Measurements from ENCODE around the gene RUNX1. TPM values are rescaled to one million over a fixed set of nuclear protein-coding genes. Genes with fewer than 3 reads are reported as not detected.

Gene RUNX1
- total RNA-seq, 3 donors from 2014 or later = 24.8 to 165 (median 127) TPM

DNA sequence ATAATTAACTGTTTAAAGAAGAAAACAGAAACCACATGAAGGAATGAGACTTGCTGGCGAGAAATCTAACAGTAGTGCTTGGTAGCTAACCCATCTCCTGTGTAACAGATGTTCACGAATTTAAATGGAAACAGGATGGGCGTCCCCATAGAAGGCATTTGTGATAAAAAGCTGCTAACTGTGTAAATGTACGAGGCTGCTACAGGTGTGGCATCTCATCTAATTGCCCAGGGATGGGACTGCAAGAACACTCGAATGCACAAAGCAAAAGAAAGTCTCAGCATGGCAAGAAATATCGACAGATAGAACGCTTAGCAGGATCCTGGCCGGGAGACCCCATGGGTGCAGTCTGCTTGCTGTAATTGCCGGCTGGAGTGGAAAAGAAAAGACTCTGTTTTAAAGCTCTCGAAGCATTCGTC lies 112.7 kb downstream of the RUNX1 start:
- intact Hi-C loops (cut with DNase I; ENCODE audit: low total_unique reads) = no loop called here
- Histone ChIP-seq H3K27ac (no peak overlapping the region), H3K4me1 (no peaks in the 10 kb centered on the region), H3K4me3 (no peak overlapping the region), H3K9me3 (no peaks in the 10 kb centered on the region), H3K36me3 (no peaks in the 10 kb centered on the region), H3K27me3 (no peaks in the 10 kb centered on the region)
- DNase-seq (ENCODE audit: low spot score in 2 of 2) = no peak
- TF ChIP-seq POLR2AphosphoS5 (IDR thresholded peaks at IDR 0.05) (no peak), POLR2A (IDR thresholded peaks at IDR 0.05) (no peak)
- TF ChIP-seq, protein P1, sequence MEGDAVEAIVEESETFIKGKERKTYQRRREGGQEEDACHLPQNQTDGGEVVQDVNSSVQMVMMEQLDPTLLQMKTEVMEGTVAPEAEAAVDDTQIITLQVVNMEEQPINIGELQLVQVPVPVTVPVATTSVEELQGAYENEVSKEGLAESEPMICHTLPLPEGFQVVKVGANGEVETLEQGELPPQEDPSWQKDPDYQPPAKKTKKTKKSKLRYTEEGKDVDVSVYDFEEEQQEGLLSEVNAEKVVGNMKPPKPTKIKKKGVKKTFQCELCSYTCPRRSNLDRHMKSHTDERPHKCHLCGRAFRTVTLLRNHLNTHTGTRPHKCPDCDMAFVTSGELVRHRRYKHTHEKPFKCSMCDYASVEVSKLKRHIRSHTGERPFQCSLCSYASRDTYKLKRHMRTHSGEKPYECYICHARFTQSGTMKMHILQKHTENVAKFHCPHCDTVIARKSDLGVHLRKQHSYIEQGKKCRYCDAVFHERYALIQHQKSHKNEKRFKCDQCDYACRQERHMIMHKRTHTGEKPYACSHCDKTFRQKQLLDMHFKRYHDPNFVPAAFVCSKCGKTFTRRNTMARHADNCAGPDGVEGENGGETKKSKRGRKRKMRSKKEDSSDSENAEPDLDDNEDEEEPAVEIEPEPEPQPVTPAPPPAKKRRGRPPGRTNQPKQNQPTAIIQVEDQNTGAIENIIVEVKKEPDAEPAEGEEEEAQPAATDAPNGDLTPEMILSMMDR (IDR thresholded peaks at IDR 0.05) = no peak

DNA sequence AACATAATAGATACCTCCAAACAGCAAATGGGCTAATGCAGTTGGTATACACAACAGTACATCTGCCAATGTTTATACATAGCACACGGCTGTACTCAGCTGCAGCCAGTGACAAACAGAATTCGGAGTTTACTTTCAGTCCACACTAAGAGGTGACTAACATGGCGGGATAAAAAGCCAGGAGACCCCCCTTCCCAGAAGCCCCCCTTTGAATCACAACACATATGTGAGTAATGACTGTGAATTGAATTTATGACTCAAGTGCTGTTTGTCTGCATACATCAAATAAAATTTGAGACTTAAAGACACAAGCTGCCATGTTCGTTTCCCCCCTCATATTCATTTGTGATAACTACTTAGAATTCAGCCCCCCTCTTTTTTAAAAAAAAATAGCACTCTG lies 113.2 kb downstream of the RUNX1 start:
- no peak for DNase-seq (ENCODE audit: low spot score in 2 of 2)
- H3K4me3 ChIP-seq = no peak overlapping the region
- no peaks in the 10 kb centered on the region for H3K4me1 ChIP-seq
- TF ChIP-seq POLR2AphosphoS5 (IDR thresholded peaks at IDR 0.05) = no peak
- no peak for TF ChIP-seq POLR2A (IDR thresholded peaks at IDR 0.05)
- TF ChIP-seq, protein P1 (IDR thresholded peaks at IDR 0.05) = no peak
- H3K27me3 ChIP-seq = no peaks in the 10 kb centered on the region
- intact Hi-C loops (cut with DNase I; ENCODE audit: low total_unique reads) = no loop called here
- no peaks in the 10 kb centered on the region for H3K36me3 ChIP-seq
- H3K27ac ChIP-seq = no peak overlapping the region
- H3K9me3 ChIP-seq = no peaks in the 10 kb centered on the region

DNA sequence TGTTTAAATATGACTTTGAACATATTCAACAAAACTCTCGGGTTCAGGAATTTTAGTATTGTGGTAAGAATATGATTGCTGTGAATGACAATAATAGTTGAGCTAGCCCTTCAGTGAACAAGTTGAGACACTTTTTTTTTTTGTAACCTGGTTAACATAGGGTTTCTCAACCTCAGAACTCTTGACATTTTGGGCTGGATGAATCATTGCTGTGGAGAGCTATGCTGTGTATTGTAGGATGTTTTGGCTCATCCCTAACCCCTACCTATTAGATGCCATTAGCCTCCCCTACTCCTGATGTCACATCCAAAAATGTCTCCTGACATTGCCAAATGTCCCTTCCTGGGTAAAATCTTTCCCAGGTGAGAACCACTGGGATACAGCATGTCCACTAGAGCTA lies 113.7 kb downstream of the RUNX1 start:
- Histone ChIP-seq H3K36me3 (no peaks in the 10 kb centered on the region), H3K27me3 (no peaks in the 10 kb centered on the region), H3K4me1 (no peaks in the 10 kb centered on the region), H3K27ac (no peak overlapping the region), H3K9me3 (no peaks in the 10 kb centered on the region), H3K4me3 (no peak overlapping the region)
- TF ChIP-seq, protein P1 (IDR thresholded peaks at IDR 0.05) = no peak
- TF ChIP-seq POLR2AphosphoS5 (IDR thresholded peaks at IDR 0.05) = no peak
- no peak for TF ChIP-seq POLR2A (IDR thresholded peaks at IDR 0.05)
- intact Hi-C loops (cut with DNase I; ENCODE audit: low total_unique reads) = no loop called here
- no peak for DNase-seq (ENCODE audit: low spot score in 2 of 2)

DNA sequence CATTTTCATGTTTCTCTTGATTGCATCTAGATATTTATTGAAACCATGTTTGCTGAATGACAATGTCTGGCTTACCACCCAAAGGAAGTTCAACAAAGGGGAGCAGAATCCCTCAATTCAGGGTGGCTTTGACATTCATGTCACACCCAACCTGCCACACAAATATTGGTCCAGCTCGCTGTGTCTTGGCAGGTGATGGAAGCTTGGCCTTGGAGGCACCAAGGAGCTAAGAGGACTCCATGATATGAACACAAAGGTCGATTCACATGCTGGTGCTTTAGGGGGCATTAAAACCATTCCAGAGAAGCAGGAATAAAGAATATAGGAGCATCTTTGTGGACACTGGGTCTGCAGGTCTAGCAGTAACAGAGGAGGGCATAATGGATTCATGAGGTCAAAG lies 114.8 kb downstream of the RUNX1 start:
- no peak for TF ChIP-seq POLR2AphosphoS5 (IDR thresholded peaks at IDR 0.05)
- no peak for TF ChIP-seq POLR2A (IDR thresholded peaks at IDR 0.05)
- TF ChIP-seq, protein P1 (IDR thresholded peaks at IDR 0.05) = no peak
- H3K27ac ChIP-seq = no peak overlapping the region
- no peaks in the 10 kb centered on the region for H3K27me3 ChIP-seq
- H3K36me3 ChIP-seq = no peaks in the 10 kb centered on the region
- no peaks in the 10 kb centered on the region for H3K9me3 ChIP-seq
- no peak overlapping the region for H3K4me3 ChIP-seq
- H3K4me1 ChIP-seq = no peaks in the 10 kb centered on the region
- intact Hi-C loops (cut with DNase I; ENCODE audit: low total_unique reads) = no loop called here
- DNase-seq (ENCODE audit: low spot score in 2 of 2) = no peak

DNA sequence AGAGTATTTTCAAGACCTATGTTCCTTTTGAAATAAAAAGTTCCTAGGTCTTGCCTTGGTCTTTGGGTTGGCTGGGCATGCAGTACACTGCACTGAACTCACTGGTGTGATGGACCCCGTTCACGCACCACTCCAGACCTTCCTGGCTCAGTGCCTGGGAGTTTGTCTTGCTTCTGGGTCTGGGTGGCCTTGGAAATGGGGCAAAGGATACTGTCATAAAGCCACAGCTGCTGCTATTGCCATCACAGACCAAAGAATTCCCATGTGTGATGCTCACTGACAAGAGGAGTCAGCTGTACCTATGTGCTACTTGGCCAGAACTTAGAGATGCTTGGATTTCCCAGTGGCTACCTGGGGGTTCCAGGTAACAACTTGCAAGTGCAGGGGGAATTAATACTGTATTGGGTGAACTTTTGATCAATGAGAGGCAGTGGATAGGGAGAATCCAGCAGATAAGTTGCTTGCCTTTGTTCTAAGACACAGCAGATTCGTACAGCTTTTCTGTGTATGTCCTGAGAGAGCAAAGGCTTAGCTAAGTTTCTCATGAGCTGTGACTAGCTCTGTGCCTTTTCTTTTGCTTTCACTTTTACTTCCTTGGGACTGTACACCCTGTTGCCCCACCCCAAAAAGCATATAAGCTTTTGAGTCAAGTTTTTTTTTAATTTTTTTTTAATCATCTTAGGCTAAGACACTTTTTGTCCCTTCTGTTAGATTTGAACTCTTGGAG lies 115.3 kb downstream of the RUNX1 start:
- no peaks in the 10 kb centered on the region for H3K27me3 ChIP-seq
- intact Hi-C loops (cut with DNase I; ENCODE audit: low total_unique reads) = no loop called here
- no peaks in the 10 kb centered on the region for H3K4me1 ChIP-seq
- H3K27ac ChIP-seq = no peak overlapping the region
- DNase-seq (ENCODE audit: low spot score in 2 of 2) = no peak
- H3K4me3 ChIP-seq = no peak overlapping the region
- TF ChIP-seq, protein P1 (IDR thresholded peaks at IDR 0.05) = no peak
- TF ChIP-seq POLR2AphosphoS5 (IDR thresholded peaks at IDR 0.05) (no peak), POLR2A (IDR thresholded peaks at IDR 0.05) (no peak)
- no peaks in the 10 kb centered on the region for H3K36me3 ChIP-seq
- no peaks in the 10 kb centered on the region for H3K9me3 ChIP-seq
